Activated B cell treated with CpG ODN at 0.5 μM for 24 hours (primary cell): ENCODE data around the gene TCP1. TPM values are rescaled to one million over a fixed set of nuclear protein-coding genes. Genes with fewer than 3 reads are reported as not detected.

Experiments used
- ATAC-seq: fragments of 200-7000 bp; cut with Tn5 transposase; one replicate; pipeline ENCODE4 v1.10.0; 2021; ENCODE audit warnings: low read depth, mild to moderate bottlenecking, moderate library complexity
- CTCF ChIA-PET: fragments of 350-600 bp; sonication (Branson Sonifier 250); formaldehyde crosslinking; loops from one replicate; lab custom pipeline; 2021; ENCODE audit warnings: antibody characterized with exemption; lab: Charles Lee
- POLR2A ChIA-PET: fragments of 350-600 bp; sonication (Branson Sonifier 250); formaldehyde crosslinking; loops from one replicate; lab custom pipeline; 2021; ENCODE audit warnings: antibody characterized with exemption; lab: Charles Lee
- DNase-seq: peaks from one replicate; pipeline ENCODE4 v3.0.0; 2022
- H3K27ac Mint-ChIP-seq: one replicate; pipeline ENCODE4 v1.8.0; 2020; ENCODE audit warnings: mixed read lengths
- H3K27me3 Mint-ChIP-seq: one replicate; pipeline ENCODE4 v1.8.0; 2021; ENCODE audit warnings: mixed read lengths
- H3K36me3 Mint-ChIP-seq: one replicate; pipeline ENCODE4 v1.8.0; 2021; ENCODE audit warnings: low read depth, mixed read lengths
- H3K4me1 Mint-ChIP-seq: one replicate; pipeline ENCODE4 v1.8.0; 2021; ENCODE audit warnings: mixed read lengths
- H3K4me3 Mint-ChIP-seq: one replicate; pipeline ENCODE4 v1.8.0; 2020; ENCODE audit warnings: mild to moderate bottlenecking, mixed read lengths
- H3K9me3 Mint-ChIP-seq: one replicate; pipeline ENCODE4 v1.8.0; 2020; ENCODE audit warnings: mixed read lengths
- CTCF ChIP-seq: fragments of 200-600 bp; IDR thresholded peaks from one replicate; pipeline ENCODE4 v1.8.0; 2022; ENCODE audit warnings: antibody characterized with exemption, mild to moderate bottlenecking
- intact Hi-C: fragments of 100-400 bp; cut with micrococcal nuclease; formaldehyde crosslinking; loops from one replicate; pipeline ENCODE4 v1.15.1; 2024
- total RNA-seq: library from RNA; stranded (reverse); gene quantifications from 2 replicates; pipeline ENCODE4 v1.2.3, GENCODE V29; 2022

Gene TCP1
- total RNA-seq, 1 donor from 2014 or later, result 199 TPM

GRCh38 chr6:159815410-159815809 is 26.0 kb upstream of the TCP1 start:
- no peaks in the 10 kb centered on the region for H3K27me3 Mint-ChIP-seq
- intact Hi-C loops, result no loop called here
- no peaks in the 10 kb centered on the region for H3K9me3 Mint-ChIP-seq
- H3K4me3 Mint-ChIP-seq, result no peak overlapping the region
- peaks cover 11% of the 10 kb centered on the region for H3K4me1 Mint-ChIP-seq
- ChIA-PET CTCF (no interaction called here), POLR2A (no interaction called here)
- no peak overlapping the region for H3K27ac Mint-ChIP-seq
- TF ChIP-seq CTCF, result no peak
- no peak for DNase-seq
- no peak for ATAC-seq
- H3K36me3 Mint-ChIP-seq, result no peaks in the 10 kb centered on the region

GRCh38 chr6:159813781-159814180 is 24.4 kb upstream of the TCP1 start:
- no peak for TF ChIP-seq CTCF
- intact Hi-C loops, result no loop called here
- no peaks in the 10 kb centered on the region for H3K27me3 Mint-ChIP-seq
- ChIA-PET CTCF (no interaction called here), POLR2A (no interaction called here)
- ATAC-seq (no peak), DNase-seq (no peak)
- no peak overlapping the region for H3K27ac Mint-ChIP-seq
- no peaks in the 10 kb centered on the region for H3K4me1 Mint-ChIP-seq
- H3K4me3 Mint-ChIP-seq, result no peak overlapping the region
- no peaks in the 10 kb centered on the region for H3K36me3 Mint-ChIP-seq
- H3K9me3 Mint-ChIP-seq, result no peaks in the 10 kb centered on the region

GRCh38 chr6:159809149-159809548 is 19.7 kb upstream of the TCP1 start:
- H3K27ac Mint-ChIP-seq, result no peak overlapping the region
- H3K9me3 Mint-ChIP-seq, result no peaks in the 10 kb centered on the region
- TF ChIP-seq CTCF, result no peak
- intact Hi-C loops, result no loop called here
- no peaks in the 10 kb centered on the region for H3K36me3 Mint-ChIP-seq
- H3K4me3 Mint-ChIP-seq, result no peak overlapping the region
- ATAC-seq, result no peak
- CTCF ChIA-PET, result no interaction called here
- H3K4me1 Mint-ChIP-seq, result no peaks in the 10 kb centered on the region
- no peaks in the 10 kb centered on the region for H3K27me3 Mint-ChIP-seq
- POLR2A ChIA-PET, result no interaction called here
- DNase-seq, result no peak

GRCh38 chr6:159808647-159809046 is 19.2 kb upstream of the TCP1 start:
- CTCF ChIA-PET, result no interaction called here

GRCh38 chr6:159807150-159807858 is 17.9 kb upstream of the TCP1 start:
- H3K36me3 Mint-ChIP-seq, result no peaks in the 10 kb centered on the region
- ChIA-PET CTCF (no interaction called here), POLR2A (no interaction called here)
- no peak for TF ChIP-seq CTCF
- no peaks in the 10 kb centered on the region for H3K27me3 Mint-ChIP-seq
- H3K4me3 Mint-ChIP-seq, result no peak overlapping the region
- no peak for DNase-seq
- intact Hi-C loops, result no loop called here
- H3K9me3 Mint-ChIP-seq, result no peaks in the 10 kb centered on the region
- no peaks in the 10 kb centered on the region for H3K4me1 Mint-ChIP-seq
- H3K27ac Mint-ChIP-seq, result no peak overlapping the region
- no peak for ATAC-seq

More at GRCh38 chr6:159808647-159809046, 19.2 kb upstream of the TCP1 start:
- no peak for ATAC-seq
- no peak for DNase-seq
- POLR2A ChIA-PET, result no interaction called here
- Mint-ChIP-seq H3K9me3 (no peaks in the 10 kb centered on the region), H3K36me3 (no peaks in the 10 kb centered on the region), H3K27me3 (no peaks in the 10 kb centered on the region), H3K4me3 (no peak overlapping the region), H3K27ac (no peak overlapping the region), H3K4me1 (no peaks in the 10 kb centered on the region)
- intact Hi-C loops, result no loop called here
- no peak for TF ChIP-seq CTCF
